BLaER1 treated with 17β-estradiol and CSF1 and Interleukin-3, amounts not matched to agents 10 nM and 100 nM (cell line): Measurements from ENCODE around the gene ATF6.

Experiments used
- H3K27ac ChIP-seq, 11 experiments: shearing (Covaris generic); formaldehyde crosslinking; 2 replicates each; pipeline ENCODE4 v1.8.1; 2022
- H3K27me3 ChIP-seq, 11 experiments: shearing (Covaris generic); formaldehyde crosslinking; 2 replicates each; pipeline ENCODE4 v1.8.1; 2022
- H3K36me3 ChIP-seq, 11 experiments: shearing (Covaris generic); formaldehyde crosslinking; 2 replicates each; pipeline ENCODE4 v1.8.1; 2022
- H3K4me1 ChIP-seq, 10 experiments: shearing (Covaris generic); formaldehyde crosslinking; 2 replicates each; pipeline ENCODE4 v1.8.1; 2022
- H3K4me2 ChIP-seq, 11 experiments: shearing (Covaris generic); formaldehyde crosslinking; 2 replicates each; pipeline ENCODE4 v1.8.1; 2022
- H3K4me3 ChIP-seq, 10 experiments: shearing (Covaris generic); formaldehyde crosslinking; 2 replicates each; pipeline ENCODE4 v1.8.1; 2022
- H3K9ac ChIP-seq, 11 experiments: shearing (Covaris generic); formaldehyde crosslinking; 2 replicates each; pipeline ENCODE4 v1.8.1; 2022
- H3K9me3 ChIP-seq, 11 experiments: shearing (Covaris generic); formaldehyde crosslinking; replicated peaks in 1 of 11; 2 replicates each; pipeline ENCODE4 v1.8.1; 2022
- H4K20me1 ChIP-seq, 11 experiments: shearing (Covaris generic); formaldehyde crosslinking; 2 replicates each; pipeline ENCODE4 v1.8.1; 2022
- Cebpa-rat ChIP-seq, 11 experiments: shearing (Covaris generic); IDR thresholded peaks; 2 replicates each; pipeline ENCODE4 v1.8.1; 2022

ATF6 gene

GRCh38 chr1:161914595-161914994, 148.5 kb downstream of the ATF6 start:
- TF ChIP-seq Cebpa-rat (IDR thresholded peaks at IDR 0.05), result no peak
- Histone ChIP-seq H4K20me1 (no peaks in the 10 kb centered on the region), H3K4me3 (no peak overlapping the region), H3K36me3 (peaks cover 32 to 74% (median 56%) of the 10 kb centered on the region in 11 experiments), H3K4me1 (peaks cover 0 to 12% (median 8%) of the 10 kb centered on the region in 10 experiments; a peak in 9 of 20 replicates), H3K27ac (no peak overlapping the region), H3K9ac (no peak overlapping the region), H3K4me2 (no peak overlapping the region), H3K9me3 (no peaks in the 10 kb centered on the region), H3K27me3 (no peaks in the 10 kb centered on the region)

GRCh38 chr1:161915051-161915503, 149.0 kb downstream of the ATF6 start:
- Histone ChIP-seq H3K4me2 (no peak overlapping the region), H4K20me1 (no peaks in the 10 kb centered on the region)

GRCh38 chr1:161915978-161916377, 149.9 kb downstream of the ATF6 start:
- no peak overlapping the region for H3K27ac ChIP-seq
- no peaks in the 10 kb centered on the region for H3K27me3 ChIP-seq
- H3K4me2 ChIP-seq, result no peak overlapping the region
- H3K36me3 ChIP-seq, result peaks cover 41 to 87% (median 61%) of the 10 kb centered on the region in 11 experiments
- no peak overlapping the region for H3K9ac ChIP-seq
- no peak for TF ChIP-seq Cebpa-rat (IDR thresholded peaks at IDR 0.05)
- no peaks in the 10 kb centered on the region for H4K20me1 ChIP-seq
- H3K4me1 ChIP-seq, result peaks cover 0 to 12% (median 8%) of the 10 kb centered on the region in 10 experiments; a peak in 9 of 20 replicates
- no peak overlapping the region for H3K4me3 ChIP-seq
- H3K9me3 ChIP-seq, result 0 out of 22 replicates have a peak, but pooled peaks cover 0 to 6% (median 0%) of the 10 kb centered on the region in 11 experiments

More at GRCh38 chr1:161915051-161915503, 149.0 kb downstream of the ATF6 start:
- peaks cover 35 to 79% (median 61%) of the 10 kb centered on the region in 11 experiments for H3K36me3 ChIP-seq
- H3K4me3 ChIP-seq, result no peak overlapping the region
- no peak overlapping the region for H3K9ac ChIP-seq
- no peaks in the 10 kb centered on the region for H3K27me3 ChIP-seq
- H3K9me3 ChIP-seq, result no peaks in the 10 kb centered on the region
- TF ChIP-seq Cebpa-rat (IDR thresholded peaks at IDR 0.05), result no peak
- no peak overlapping the region for H3K27ac ChIP-seq
- H3K4me1 ChIP-seq, result peaks cover 0 to 12% (median 8%) of the 10 kb centered on the region in 10 experiments; a peak in 9 of 20 replicates

- no peak for TF ChIP-seq Cebpa-rat (IDR thresholded peaks at IDR 0.05)
- Histone ChIP-seq H3K4me1 (peaks cover 0 to 15% (median 10%) of the 10 kb centered on the region in 10 experiments; a peak in 13 of 20 replicates), H3K4me2 (peak overlapping the region in 4 of 11 experiments; percentile 17 to 39 (median 27); a peak in 6 of 22 replicates), H3K27ac (no peak overlapping the region), H3K4me3 (no peak overlapping the region), H3K36me3 (peaks cover 53 to 90% (median 59%) of the 10 kb centered on the region in 11 experiments), H3K9ac (no peak overlapping the region), H4K20me1 (no peaks in the 10 kb centered on the region), H3K9me3 (0 out of 22 replicates have a peak, but pooled peaks cover 0 to 8% (median 0%) of the 10 kb centered on the region in 11 experiments), H3K27me3 (no peaks in the 10 kb centered on the region)
Observed at GRCh38 chr1:161919229-161919628, 153.1 kb downstream of the ATF6 start.

- H3K9me3 ChIP-seq, result 0 out of 22 replicates have a peak, but pooled peaks cover 0 to 8% (median 0%) of the 10 kb centered on the region in 11 experiments
- TF ChIP-seq Cebpa-rat (IDR thresholded peaks at IDR 0.05), result no peak
- no peaks in the 10 kb centered on the region for H4K20me1 ChIP-seq
- H3K4me2 ChIP-seq, result no peak overlapping the region
- no peak overlapping the region for H3K27ac ChIP-seq
- peaks cover 38 to 90% (median 50%) of the 10 kb centered on the region in 11 experiments for H3K36me3 ChIP-seq
- H3K4me3 ChIP-seq, result no peak overlapping the region
- H3K9ac ChIP-seq, result no peak overlapping the region
- H3K4me1 ChIP-seq, result peaks cover 0 to 15% (median 10%) of the 10 kb centered on the region in 10 experiments; a peak in 13 of 20 replicates
- H3K27me3 ChIP-seq, result no peaks in the 10 kb centered on the region
Observed at GRCh38 chr1:161921491-161921890, 155.4 kb downstream of the ATF6 start.

GRCh38 chr1:161921990-161922389, 155.9 kb downstream of the ATF6 start:
- 0 out of 22 replicates have a peak, but pooled peaks cover 0 to 8% (median 0%) of the 10 kb centered on the region in 11 experiments for H3K9me3 ChIP-seq
- no peak overlapping the region for H3K9ac ChIP-seq
- H3K36me3 ChIP-seq, result peaks cover 35 to 90% (median 45%) of the 10 kb centered on the region in 11 experiments
- no peak for TF ChIP-seq Cebpa-rat (IDR thresholded peaks at IDR 0.05)
- no peak overlapping the region for H3K4me3 ChIP-seq
- H3K4me1 ChIP-seq, result peaks cover 0 to 15% (median 10%) of the 10 kb centered on the region in 10 experiments; a peak in 13 of 20 replicates
- H3K27ac ChIP-seq, result no peak overlapping the region
- no peaks in the 10 kb centered on the region for H3K27me3 ChIP-seq
- no peaks in the 10 kb centered on the region for H4K20me1 ChIP-seq
- H3K4me2 ChIP-seq, result no peak overlapping the region

- no peak overlapping the region for H3K9ac ChIP-seq
- no peak for TF ChIP-seq Cebpa-rat (IDR thresholded peaks at IDR 0.05)
- H4K20me1 ChIP-seq, result no peaks in the 10 kb centered on the region
- H3K4me1 ChIP-seq, result peaks cover 0 to 17% (median 6%) of the 10 kb centered on the region in 10 experiments; a peak in 15 of 20 replicates
- no peak overlapping the region for H3K4me2 ChIP-seq
- no peaks in the 10 kb centered on the region for H3K27me3 ChIP-seq
- H3K4me3 ChIP-seq, result no peak overlapping the region
- peaks cover 10 to 72% (median 27%) of the 10 kb centered on the region in 11 experiments; a peak in 17 of 22 replicates for H3K36me3 ChIP-seq
- no peak overlapping the region for H3K27ac ChIP-seq
- H3K9me3 ChIP-seq, result no peaks in the 10 kb centered on the region
Observed at GRCh38 chr1:161928056-161928455, 161.9 kb downstream of the ATF6 start.

GRCh38 chr1:161929137-161929536, 163.0 kb downstream of the ATF6 start:
- Histone ChIP-seq H3K4me1 (peaks cover 8 to 25% (median 17%) of the 10 kb centered on the region in 10 experiments), H3K4me3 (no peak overlapping the region), H3K36me3 (peaks cover 6 to 61% (median 18%) of the 10 kb centered on the region in 11 experiments; a peak in 17 of 22 replicates), H3K9me3 (no peaks in the 10 kb centered on the region), H4K20me1 (0 out of 22 replicates have a peak, but pooled peaks cover 0 to 6% (median 0%) of the 10 kb centered on the region in 11 experiments), H3K9ac (no peak overlapping the region), H3K4me2 (no peak overlapping the region), H3K27me3 (no peaks in the 10 kb centered on the region), H3K27ac (no peak overlapping the region)
- TF ChIP-seq Cebpa-rat (IDR thresholded peaks at IDR 0.05), result no peak

GRCh38 chr1:161930064-161930463, 163.9 kb downstream of the ATF6 start:
- Histone ChIP-seq H3K9me3 (no peaks in the 10 kb centered on the region), H3K36me3 (peaks cover 5 to 58% (median 16%) of the 10 kb centered on the region in 11 experiments; a peak in 16 of 22 replicates), H3K4me3 (no peak overlapping the region), H3K4me2 (no peak overlapping the region), H3K27ac (no peak overlapping the region), H3K4me1 (peaks cover 13 to 33% (median 23%) of the 10 kb centered on the region in 10 experiments), H3K9ac (no peak overlapping the region), H4K20me1 (0 out of 22 replicates have a peak, but pooled peaks cover 0 to 6% (median 0%) of the 10 kb centered on the region in 11 experiments), H3K27me3 (no peaks in the 10 kb centered on the region)
- TF ChIP-seq Cebpa-rat (IDR thresholded peaks at IDR 0.05), result no peak
